GM12878 (cell line): Measurements from ENCODE around the gene MBNL1. TPM values are rescaled to one million over a fixed set of nuclear protein-coding genes. Genes with fewer than 3 reads are reported as not detected.

Experiments used
- ATAC-seq: fragments of 200-7000 bp; cut with Tn5 transposase; 3 replicates; pipeline ENCODE4 v1.9.1; 2020; ENCODE audit warnings: mild to moderate bottlenecking, moderate library complexity
- BruUV-seq: library from RNA; stranded (reverse); fragments of 400-500 nt; replicated peaks from 2 replicates; lab custom pipeline; 2021; lab: Mats Ljungman, UMichigan
- CTCF ChIA-PET: fragments of 300-600 bp; sonication (Branson Sonifier 250); formaldehyde crosslinking; extraction: SDS; loops from one replicate; lab custom pipeline; 2021; ENCODE audit warnings: inconsistent platforms; lab: Yijun Ruan, JAX
- POLR2A ChIA-PET: fragments of 350-600 bp; formaldehyde crosslinking; extraction: SDS; loops from one replicate; lab custom pipeline; 2021; ENCODE audit warnings: inconsistent platforms; lab: Charles Lee
- RAD21 ChIA-PET: fragments of 300-600 bp; sonication (Branson Sonifier 250); formaldehyde crosslinking; loops from one replicate; lab custom pipeline; 2023; ENCODE audit warnings: antibody characterized with exemption; ENCODE audit not compliant: unreplicated experiment; lab: Charles Lee
- SMC1A ChIA-PET: fragments of 300-600 bp; sonication (Branson Sonifier 250); formaldehyde crosslinking; loops from one replicate; lab custom pipeline; 2023; ENCODE audit not compliant: unreplicated experiment, uncharacterized antibody; lab: Charles Lee
- DNase-seq: peaks from one replicate; pipeline ENCODE4 v3.0.0-alpha.2; 2011; ENCODE audit warnings: low read depth, low spot score
- FAIRE-seq: peaks from 3 replicates; lab custom pipeline; 2011; peaks lifted over from hg19 to GRCh38; lab: Jason Lieb, UNC
- H2AFZ ChIP-seq: 2 replicates; pipeline ENCODE4 v1.6.0; 2011; ENCODE audit warnings: low read depth, low read length, control low read depth; ENCODE audit not compliant: control insufficient read depth
- H3K27ac ChIP-seq: 2 replicates; pipeline ENCODE4 v1.5.1; 2011; ENCODE audit warnings: control low read depth; ENCODE audit not compliant: control insufficient read depth, insufficient read depth
- H3K27me3 ChIP-seq, 2 experiments: replicated peaks in 1 of 2; 2 replicates each; pipeline versions ENCODE4 v1.6.0 to v1.6.1; 2011; ENCODE audit warnings: low read length in 1 of 2; ENCODE audit not compliant: control insufficient read depth in 2 of 2, insufficient read depth in 2 of 2
- H3K36me3 ChIP-seq, 2 experiments: 2 replicates each; pipeline ENCODE4 v1.5.1; 2011; ENCODE audit warnings: low read length in 1 of 2; ENCODE audit not compliant: control insufficient read depth in 2 of 2, insufficient read depth in 2 of 2
- H3K4me1 ChIP-seq: 2 replicates; pipeline ENCODE4 v1.6.1; 2011; ENCODE audit warnings: mild to moderate bottlenecking, low read length, moderate library complexity, mixed read lengths; ENCODE audit not compliant: control insufficient read depth, insufficient read depth
- H3K4me2 ChIP-seq: 2 replicates; pipeline ENCODE4 v1.6.0; 2011; ENCODE audit warnings: control low read depth; ENCODE audit not compliant: control insufficient read depth, insufficient read depth
- H3K4me3 ChIP-seq: fragments of 200-600 bp; sonication (generic); 2 replicates; pipeline ENCODE4 v1.5.1; 2016
- H3K79me2 ChIP-seq: 2 replicates; pipeline ENCODE4 v1.6.0; 2011; ENCODE audit warnings: low read length; ENCODE audit not compliant: control insufficient read depth, insufficient read depth
- H3K9ac ChIP-seq: 2 replicates; pipeline ENCODE4 v1.8.0; 2011; ENCODE audit warnings: low read length, control low read depth, mixed read lengths; ENCODE audit not compliant: control insufficient read depth, insufficient read depth
- H3K9me3 ChIP-seq: replicated peaks from 3 replicates; pipeline ENCODE4 v1.5.1; 2011; ENCODE audit warnings: mild to moderate bottlenecking, low read length; ENCODE audit not compliant: control insufficient read depth, insufficient read depth
- H4K20me1 ChIP-seq: 2 replicates; pipeline ENCODE4 v1.6.0; 2011; ENCODE audit not compliant: control insufficient read depth, insufficient read depth
- EZH2 ChIP-seq: IDR thresholded peaks from 2 replicates; pipeline ENCODE4 v1.6.1; 2012; ENCODE audit warnings: low read depth, mild to moderate bottlenecking, control low read depth, inconsistent platforms, low read length, borderline replicate concordance; ENCODE audit not compliant: control insufficient read depth
- HDAC2 ChIP-seq: fragments of 200-600 bp; sonication (generic); IDR thresholded peaks from 2 replicates; pipeline ENCODE4 v1.6.1; 2017
- HDAC6 ChIP-seq: fragments of 200-600 bp; sonication (generic); IDR thresholded peaks from one replicate; pipeline ENCODE4 v1.8.0; 2017; ENCODE audit warnings: antibody characterized with exemption; ENCODE audit not compliant: unreplicated experiment
- MLLT1 ChIP-seq: fragments of 450-650 bp; IDR thresholded peaks from 2 replicates; pipeline ENCODE4 v1.6.1; 2016; ENCODE audit warnings: mild to moderate bottlenecking
- MYB ChIP-seq: fragments of 150-350 bp; IDR thresholded peaks from 2 replicates; pipeline ENCODE4 v1.6.1; 2014; ENCODE audit warnings: mild to moderate bottlenecking, low read depth, low read length, borderline replicate concordance
- POLR2A ChIP-seq: IDR thresholded peaks from 2 replicates; pipeline ENCODE4 v1.6.1; 2011; ENCODE audit warnings: low read depth, mild to moderate bottlenecking, low read length
- SMC3 ChIP-seq: IDR thresholded peaks from 2 replicates; pipeline ENCODE4 v1.6.1; 2011; ENCODE audit warnings: low read length, improper control_type of control experiment, borderline replicate concordance
- SPI1 ChIP-seq: IDR thresholded peaks from 2 replicates; pipeline ENCODE4 v1.6.1; 2011; ENCODE audit warnings: low read depth, mild to moderate bottlenecking, low read length, moderate library complexity, borderline replicate concordance; ENCODE audit not compliant: insufficient read depth
- SREBF2 ChIP-seq: IDR thresholded peaks from 2 replicates; pipeline ENCODE4 v1.6.1; 2012; ENCODE audit warnings: mild to moderate bottlenecking, low read length
- WGBS: methylation state at CpG from one replicate; pipeline ENCODE4 v1.1.6; 2016; ENCODE audit warnings: low lambda C conversion rate; ENCODE audit not compliant: insufficient replicate concordance, insufficient coverage; ENCODE audit errors: missing lambda C conversion rate; 5-methylcytosine and 5-hydroxymethylcytosine counted together
- in situ Hi-C: fragments of 300-500 bp; cut with MboI; formaldehyde crosslinking; loops from 9 replicates; pipeline ENCODE4 v1.14.3; 2018; ENCODE audit warnings: mixed read lengths
- intact Hi-C: fragments of 100-400 bp; cut with micrococcal nuclease; formaldehyde crosslinking; loops from one replicate; pipeline ENCODE4 v1.14.2; 2022; ENCODE audit not compliant: unreplicated experiment
- polyA plus RNA-seq, 11 experiments: library from polyadenylated mRNA; depleted of rRNA in 4 of 11; unstranded in 6 of 11; stranded (reverse) in 5 of 11; fragments of >200 nt; fragmentation: Nextera tagmentation in 4 of 11; fragmentation: Illumina TruSeq in 1 of 11; extraction: Ambion mirVana in 4 of 11; extraction: Trizol in 1 of 11; gene quantifications; 1 replicate in 1 of 11; 2 replicates in 10 of 11; pipeline versions ENCODE4 v1.2.1 to v1.2.3, GENCODE V29; 2011 to 2016; ENCODE audit warnings: inconsistent platforms in 2 of 11, missing spikeins in 2 of 11, low read depth in 1 of 11
- total RNA-seq, 4 experiments: library from RNA; depleted of rRNA in 3 of 4; stranded (reverse); fragments of >200 nt in 3 of 4; fragmentation: Illumina TruSeq in 1 of 4; extraction: Trizol in 1 of 4; gene quantifications; 2 replicates each; pipeline versions ENCODE4 v1.2.1 to v1.2.3, GENCODE V29; 2013 to 2021
- TF ChIP-seq, protein P1 (sequence below): IDR thresholded peaks from 2 replicates; pipeline ENCODE4 v1.6.1; 2012; ENCODE audit warnings: low read depth, low read length, improper control_type of control experiment
- TF ChIP-seq, protein P2 (sequence below): fragments of 450-650 bp; IDR thresholded peaks from 2 replicates; pipeline ENCODE4 v1.6.1; 2017; ENCODE audit warnings: low read depth, mild to moderate bottlenecking, moderate library complexity

Gene MBNL1
- total and polyA plus RNA-seq, 10 of the 15 experiments (the other 5 are each of a cell fraction or from before 2014, with no cell fraction given) = 59.6 to 337 (median 143) TPM

DNA sequence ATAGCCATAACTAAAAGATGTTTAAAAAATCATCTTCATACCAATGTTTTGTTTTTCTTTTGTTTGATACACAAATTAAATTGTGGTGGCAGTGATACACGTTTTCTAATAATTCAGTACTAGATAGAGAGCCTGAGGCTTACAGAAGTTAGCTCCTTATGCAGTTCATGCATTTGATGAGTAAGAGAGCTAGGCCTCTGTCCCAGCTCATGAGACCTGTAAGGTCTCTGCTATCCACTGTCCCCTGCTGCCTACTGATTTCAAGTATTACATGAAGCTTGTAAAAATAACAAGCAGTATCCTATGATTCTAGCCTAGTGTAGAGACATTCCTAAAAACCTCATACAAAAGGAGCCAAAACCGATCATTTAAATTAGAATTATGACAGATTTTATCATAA is 144.5 kb downstream of the MBNL1 start:
- Histone ChIP-seq H3K4me3 (no peak overlapping the region), H3K4me2 (no peak overlapping the region), H3K27me3 (no peaks in the 10 kb centered on the region), H3K9ac (no peak overlapping the region), H3K79me2 (peaks cover 38% of the 10 kb centered on the region), H3K36me3 (peaks cover 3 to 17% of the 10 kb centered on the region in 2 experiments), H4K20me1 (no peaks in the 10 kb centered on the region), H3K9me3 (no peaks in the 10 kb centered on the region; the same call in 1 of the 3 replicates), H2AFZ (no peak overlapping the region), H3K4me1 (no peaks in the 10 kb centered on the region), H3K27ac (no peak overlapping the region)
- POLR2A ChIA-PET = no interaction called here
- 0 out of 3 replicates have a peak, but pooled peaks have one; percentile 24 for ATAC-seq
- peak; percentile 27 for FAIRE-seq
- SMC1A ChIA-PET = interaction anchor here (1.2 to 4.4 kb wide), 5 partner anchors 13 to 210 kb away, joined by 3 to 16 read pairs (median 6); no protein-coding TSS in a partner anchor
- RAD21 ChIA-PET = interaction anchor here (2.9 kb wide), 1 partner anchor 14 kb away, joined by 6 read pairs; no protein-coding TSS in a partner anchor
- intact Hi-C loops (no loop called here), in situ Hi-C loops (no loop called here)
- BruUV-seq = no TSS peak
- WGBS = 98% methylated on average over 2 of the region's 2 CpGs
- CTCF ChIA-PET = interaction anchor here (0.5 kb wide), 1 partner anchor 11 kb away, joined by 3 read pairs; no protein-coding TSS in a partner anchor
- no peak for TF ChIP-seq SMC3
- TF ChIP-seq, protein P1, sequence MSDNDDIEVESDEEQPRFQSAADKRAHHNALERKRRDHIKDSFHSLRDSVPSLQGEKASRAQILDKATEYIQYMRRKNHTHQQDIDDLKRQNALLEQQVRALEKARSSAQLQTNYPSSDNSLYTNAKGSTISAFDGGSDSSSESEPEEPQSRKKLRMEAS = no peak
- TF ChIP-seq HDAC6 = no peak
- no peak for TF ChIP-seq SREBF2
- no peak for TF ChIP-seq MYB
- TF ChIP-seq HDAC2 = no peak
- no peak for TF ChIP-seq MLLT1
- no peak for TF ChIP-seq SPI1
- TF ChIP-seq POLR2A = no peak
- TF ChIP-seq EZH2 = no peak
- TF ChIP-seq, protein P2, sequence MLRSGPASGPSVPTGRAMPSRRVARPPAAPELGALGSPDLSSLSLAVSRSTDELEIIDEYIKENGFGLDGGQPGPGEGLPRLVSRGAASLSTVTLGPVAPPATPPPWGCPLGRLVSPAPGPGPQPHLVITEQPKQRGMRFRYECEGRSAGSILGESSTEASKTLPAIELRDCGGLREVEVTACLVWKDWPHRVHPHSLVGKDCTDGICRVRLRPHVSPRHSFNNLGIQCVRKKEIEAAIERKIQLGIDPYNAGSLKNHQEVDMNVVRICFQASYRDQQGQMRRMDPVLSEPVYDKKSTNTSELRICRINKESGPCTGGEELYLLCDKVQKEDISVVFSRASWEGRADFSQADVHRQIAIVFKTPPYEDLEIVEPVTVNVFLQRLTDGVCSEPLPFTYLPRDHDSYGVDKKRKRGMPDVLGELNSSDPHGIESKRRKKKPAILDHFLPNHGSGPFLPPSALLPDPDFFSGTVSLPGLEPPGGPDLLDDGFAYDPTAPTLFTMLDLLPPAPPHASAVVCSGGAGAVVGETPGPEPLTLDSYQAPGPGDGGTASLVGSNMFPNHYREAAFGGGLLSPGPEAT = no peak
- DNase-seq = no peak
